ENCODE results near the gene METTL21C.

METTL21C gene

DNA sequence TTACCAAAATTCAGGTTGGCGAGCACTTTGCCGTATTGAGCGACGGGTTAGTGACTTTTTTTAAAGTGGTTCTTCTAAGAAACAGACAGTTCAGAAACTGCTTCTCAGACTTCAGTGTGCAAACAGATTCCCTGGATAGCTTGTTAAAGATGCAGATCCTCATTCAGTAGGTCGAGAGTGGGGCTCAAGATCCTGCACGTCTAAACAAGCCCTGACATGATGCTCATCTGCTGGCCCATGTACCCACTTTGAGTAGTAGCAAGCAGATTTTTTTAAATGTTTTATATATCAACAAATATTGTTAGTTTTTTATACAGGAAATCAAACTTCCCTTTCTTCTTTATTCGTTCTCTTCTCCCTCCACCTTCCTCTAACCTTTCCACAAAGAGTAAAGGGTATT, 7.3 kb downstream of the METTL21C start:
- H3K9me3 Mint-ChIP-seq = no peaks in the 10 kb centered on the region
- peaks cover 7% of the 10 kb centered on the region for H3K27me3 Mint-ChIP-seq
- ATAC-seq = no peak
- H3K4me1 Mint-ChIP-seq = peaks cover 15% of the 10 kb centered on the region
- DNase-seq = no peak
- H3K27ac Mint-ChIP-seq = no peak overlapping the region
- no peaks in the 10 kb centered on the region for H3K36me3 Mint-ChIP-seq (ENCODE audit: low read depth)
- no peak overlapping the region for H3K4me3 Mint-ChIP-seq

DNA sequence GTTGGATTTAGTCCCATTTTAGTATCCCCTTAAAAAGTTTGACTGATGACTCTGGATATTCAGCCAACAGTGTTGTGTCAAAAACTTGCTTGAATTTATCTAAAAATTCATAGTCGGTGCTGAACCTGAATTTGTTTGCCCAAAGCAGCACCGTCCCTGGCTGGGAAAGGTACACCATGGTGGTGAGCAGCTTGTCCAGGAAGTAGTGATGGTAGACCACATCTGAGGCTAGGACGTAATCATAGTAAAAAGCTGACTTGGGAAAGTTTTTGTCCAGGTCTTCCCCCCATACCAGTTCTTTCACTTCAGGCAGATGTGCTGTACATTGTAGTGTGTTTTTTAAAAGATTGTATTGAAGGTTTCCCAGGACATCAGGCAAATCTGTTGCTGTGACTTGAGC, 8.8 kb downstream of the METTL21C start:
- no peak for ATAC-seq
- H3K27me3 Mint-ChIP-seq = peaks cover 5% of the 10 kb centered on the region
- H3K36me3 Mint-ChIP-seq (ENCODE audit: low read depth) = no peaks in the 10 kb centered on the region

DNA sequence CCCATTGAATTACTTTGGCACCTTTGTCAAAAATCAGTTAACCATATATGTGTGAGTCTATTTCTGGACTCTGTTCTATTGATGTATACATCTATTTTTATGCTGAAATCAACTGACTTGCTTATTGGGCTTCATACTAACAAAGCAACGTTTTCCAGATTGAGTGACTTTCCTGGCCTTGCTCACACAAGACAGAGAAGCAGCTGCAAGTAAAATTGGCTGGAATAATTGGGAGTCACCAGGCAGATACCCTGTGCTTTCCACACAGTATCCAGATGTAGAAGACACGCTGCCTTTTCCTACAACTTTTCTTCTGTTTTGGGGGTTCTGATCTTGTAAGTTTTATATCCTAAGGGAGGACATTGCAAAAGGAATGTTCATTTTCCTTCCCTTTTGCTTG, 11.2 kb downstream of the METTL21C start:
- Mint-ChIP-seq H3K9me3 (peaks cover 6% of the 10 kb centered on the region), H3K4me3 (no peak overlapping the region), H3K27me3 (no peaks in the 10 kb centered on the region), H3K4me1 (peaks cover 29% of the 10 kb centered on the region), H3K27ac (no peak overlapping the region), H3K36me3 (ENCODE audit: low read depth) (peaks cover 11% of the 10 kb centered on the region)
- ATAC-seq (no peak), DNase-seq (no peak)

More for the DNA sequence above, 8.8 kb downstream of the METTL21C start:
- H3K9me3 Mint-ChIP-seq = peaks cover 6% of the 10 kb centered on the region
- peaks cover 20% of the 10 kb centered on the region for H3K4me1 Mint-ChIP-seq
- no peak for DNase-seq
- H3K27ac Mint-ChIP-seq = no peak overlapping the region
- no peak overlapping the region for H3K4me3 Mint-ChIP-seq

DNA sequence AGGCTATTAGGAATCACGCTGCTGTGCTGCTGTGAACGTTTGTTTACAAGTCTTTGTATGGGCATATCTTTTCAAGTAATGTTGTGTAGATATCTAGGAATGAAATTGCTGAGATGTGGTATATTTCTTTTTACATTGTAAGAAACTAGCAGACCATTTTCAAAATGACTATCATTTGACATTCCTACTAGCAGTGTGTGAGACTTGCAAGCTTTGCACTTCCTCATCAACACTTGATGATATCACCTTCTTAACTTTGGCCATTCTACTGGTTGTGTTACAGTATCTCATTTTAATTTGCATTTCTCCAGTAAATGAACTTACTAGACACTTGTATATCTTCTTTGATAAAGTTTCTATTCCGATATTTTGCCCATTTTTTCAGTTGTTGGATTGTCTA, 12.1 kb downstream of the METTL21C start:
- Mint-ChIP-seq H3K4me3 (no peak overlapping the region), H3K27ac (no peak overlapping the region), H3K9me3 (peaks cover 6% of the 10 kb centered on the region), H3K36me3 (ENCODE audit: low read depth) (peaks cover 16% of the 10 kb centered on the region), H3K4me1 (peaks cover 29% of the 10 kb centered on the region), H3K27me3 (no peaks in the 10 kb centered on the region)
- ATAC-seq (no peak), DNase-seq (no peak)

DNA sequence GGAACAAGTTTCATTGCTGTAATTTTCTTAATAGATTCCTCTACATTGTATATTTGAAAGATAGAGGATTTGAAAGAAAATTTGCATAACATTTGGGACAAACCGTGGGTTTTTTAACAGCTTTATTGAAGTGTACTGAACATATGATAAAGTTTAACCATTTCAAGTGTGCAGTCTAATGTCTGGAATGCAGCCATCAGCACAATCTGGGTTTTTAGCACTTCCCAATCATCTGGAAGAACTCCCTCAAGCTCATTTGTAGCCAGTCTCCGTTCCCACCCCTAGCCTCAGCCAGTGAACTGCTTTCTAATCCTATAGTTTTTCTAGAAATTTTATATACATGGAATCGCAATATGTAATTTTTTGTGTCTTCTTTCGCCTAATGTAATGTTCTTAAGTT, 12.6 kb downstream of the METTL21C start:
- no peak for ATAC-seq
- Mint-ChIP-seq H3K36me3 (ENCODE audit: low read depth) (peaks cover 20% of the 10 kb centered on the region), H3K27ac (no peak overlapping the region), H3K4me3 (no peak overlapping the region), H3K27me3 (no peaks in the 10 kb centered on the region), H3K9me3 (peaks cover 6% of the 10 kb centered on the region), H3K4me1 (peaks cover 27% of the 10 kb centered on the region)
- no peak for DNase-seq

DNA sequence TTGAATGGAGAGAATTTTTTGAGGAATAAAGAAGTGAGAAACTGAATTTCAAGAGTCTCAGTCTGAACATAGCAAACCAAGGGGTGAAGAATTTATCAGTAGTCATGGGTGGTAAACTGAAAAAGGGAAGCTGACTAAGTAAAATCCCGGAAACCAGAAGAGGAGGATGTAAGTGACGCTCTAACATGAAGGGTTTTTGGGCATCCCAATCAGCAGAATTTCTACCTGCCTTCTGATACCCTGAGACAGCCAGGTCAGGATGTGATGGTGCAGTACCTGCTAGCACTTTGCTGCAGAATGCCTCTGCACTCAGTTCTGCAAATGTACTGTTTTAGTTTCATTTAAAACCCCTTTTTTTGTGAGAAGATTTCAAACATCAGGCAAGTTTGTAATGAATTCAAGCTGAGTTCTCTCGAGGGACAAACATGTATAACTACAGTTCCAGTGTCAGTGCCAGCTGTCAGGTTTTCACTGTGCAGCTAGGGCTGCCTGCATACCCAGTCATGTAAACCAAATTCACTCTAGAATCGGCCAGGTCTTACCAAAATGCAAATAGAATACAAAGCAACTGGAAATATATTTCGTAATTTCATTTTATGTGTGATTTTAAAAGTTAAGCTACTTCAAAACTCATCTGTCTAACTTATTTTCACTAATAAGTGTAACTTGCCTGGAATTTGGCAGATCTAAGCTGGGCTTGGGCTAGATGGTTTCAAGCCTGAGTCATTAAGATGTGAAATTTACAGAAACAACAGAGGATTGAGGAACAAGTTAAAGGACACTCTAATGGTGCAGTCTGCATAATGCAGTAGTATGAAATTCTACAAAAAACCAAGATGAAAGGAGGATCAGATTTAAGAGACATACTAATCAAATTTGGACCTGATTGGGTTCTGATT, 13.8 kb downstream of the METTL21C start:
- no peaks in the 10 kb centered on the region for H3K27me3 Mint-ChIP-seq
- no peak overlapping the region for H3K4me3 Mint-ChIP-seq
- peaks cover 25% of the 10 kb centered on the region for H3K36me3 Mint-ChIP-seq (ENCODE audit: low read depth)
- H3K27ac Mint-ChIP-seq = peak overlapping the region; percentile 12
- DNase-seq = no peak
- H3K4me1 Mint-ChIP-seq = peaks cover 22% of the 10 kb centered on the region
- ATAC-seq = no peak
- H3K9me3 Mint-ChIP-seq = peaks cover 6% of the 10 kb centered on the region

DNA sequence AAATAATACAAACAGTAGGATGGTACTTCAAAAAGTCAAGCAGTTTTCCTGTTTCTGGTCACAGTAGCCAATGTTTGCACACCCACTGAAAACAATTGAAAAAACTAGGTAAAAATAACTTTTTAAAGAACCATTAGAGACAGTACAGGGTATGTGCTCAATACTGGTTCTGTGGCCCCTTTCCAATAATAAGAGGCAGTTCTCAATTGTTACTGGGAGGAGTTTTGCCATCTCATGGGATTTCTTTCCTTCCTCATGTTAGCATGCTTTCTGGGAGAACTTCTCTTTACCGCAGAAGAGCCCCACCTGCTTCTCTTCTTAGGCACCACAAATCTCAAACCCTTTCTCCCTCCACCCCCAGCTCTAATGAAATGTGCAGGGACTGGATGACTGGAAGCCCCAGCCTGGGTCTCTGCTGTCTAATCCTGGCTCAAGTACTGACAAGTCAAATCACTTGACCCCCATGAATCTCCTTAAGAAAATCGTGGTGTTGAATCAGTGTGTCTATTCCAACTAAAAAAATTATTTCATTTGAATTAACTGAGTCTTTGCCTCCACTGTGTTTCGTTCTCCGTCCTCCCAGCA, 14.6 kb downstream of the METTL21C start:
- Mint-ChIP-seq H3K4me1 (peaks cover 16% of the 10 kb centered on the region), H3K36me3 (ENCODE audit: low read depth) (peaks cover 29% of the 10 kb centered on the region), H3K4me3 (no peak overlapping the region), H3K27ac (no peak overlapping the region), H3K27me3 (no peaks in the 10 kb centered on the region), H3K9me3 (peaks cover 6% of the 10 kb centered on the region)
- DNase-seq (no peak), ATAC-seq (no peak)

DNA sequence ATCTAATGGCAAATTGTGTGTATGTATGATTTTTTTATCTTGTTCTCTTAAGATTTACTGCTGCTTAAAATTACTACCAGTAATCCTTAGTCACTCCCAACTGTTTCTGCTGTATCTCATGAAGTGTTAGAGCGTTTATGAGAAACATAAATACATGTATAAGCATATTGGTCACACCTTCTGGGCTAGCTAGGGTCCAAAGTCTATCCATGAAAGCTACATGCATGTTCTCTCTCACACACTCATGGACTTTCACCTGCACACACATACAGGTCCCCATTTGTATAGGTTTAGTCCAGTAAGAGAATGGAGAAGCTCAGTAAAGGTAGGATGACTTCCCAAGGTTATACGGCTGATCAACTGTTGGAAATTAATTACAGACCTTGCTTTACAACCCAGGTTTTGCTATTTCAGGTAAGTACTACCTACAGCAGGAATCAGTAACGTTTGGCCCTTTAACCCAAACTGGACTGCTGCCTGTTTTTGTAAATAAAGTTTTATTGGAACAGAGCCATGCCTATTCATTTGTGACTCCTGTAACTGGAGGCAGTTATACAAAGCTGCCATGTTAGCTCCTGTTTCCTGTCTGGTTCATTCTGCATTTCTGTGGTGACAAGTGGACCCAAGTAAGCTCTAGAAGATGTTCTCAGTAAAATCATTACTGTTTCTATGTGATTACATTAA, 15.3 kb downstream of the METTL21C start:
- ATAC-seq (no peak), DNase-seq (no peak)
- Mint-ChIP-seq H3K4me1 (peaks cover 16% of the 10 kb centered on the region), H3K36me3 (ENCODE audit: low read depth) (peaks cover 35% of the 10 kb centered on the region), H3K27me3 (no peaks in the 10 kb centered on the region), H3K27ac (no peak overlapping the region), H3K9me3 (peaks cover 6% of the 10 kb centered on the region), H3K4me3 (no peak overlapping the region)

DNA sequence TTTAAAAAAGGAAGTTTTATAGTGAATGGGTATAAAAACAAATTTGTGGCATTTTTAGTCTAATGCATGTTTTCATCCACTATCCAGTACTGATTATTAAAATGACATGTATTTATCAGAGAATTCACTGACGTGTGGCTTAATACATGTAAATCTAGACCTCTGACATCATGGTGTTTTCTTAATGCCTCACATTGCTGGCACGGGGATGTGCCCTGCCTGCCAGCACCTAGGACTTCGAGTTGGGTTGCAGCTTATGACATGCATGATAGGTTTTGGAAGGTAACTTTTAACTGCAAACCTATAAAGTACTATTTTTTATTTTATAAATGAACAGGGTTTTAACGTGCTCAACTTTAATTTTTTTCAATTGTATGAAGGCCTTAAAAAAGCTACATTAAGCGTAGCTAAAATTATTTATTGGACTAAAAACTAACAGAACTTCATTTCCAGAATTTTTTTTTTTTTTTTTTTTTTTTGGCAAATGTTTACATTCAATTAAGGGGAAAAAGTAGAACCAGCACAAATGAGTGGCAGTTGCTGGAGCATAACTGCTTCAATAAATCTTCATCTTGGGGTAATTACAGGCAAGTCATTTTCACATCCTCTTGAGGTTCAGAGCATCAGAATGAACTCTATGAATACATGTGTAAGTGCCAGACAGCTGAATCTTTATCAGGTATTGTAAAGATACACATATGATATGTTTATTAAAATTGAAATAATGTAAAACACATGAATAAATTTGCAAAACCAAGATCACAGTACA, 16.3 kb downstream of the METTL21C start:
- no peak for ATAC-seq
- Mint-ChIP-seq H3K36me3 (ENCODE audit: low read depth) (peaks cover 37% of the 10 kb centered on the region), H3K4me3 (no peak overlapping the region), H3K4me1 (peaks cover 16% of the 10 kb centered on the region), H3K27ac (no peak overlapping the region), H3K9me3 (peaks cover 6% of the 10 kb centered on the region), H3K27me3 (no peaks in the 10 kb centered on the region)
- DNase-seq = no peak

DNA sequence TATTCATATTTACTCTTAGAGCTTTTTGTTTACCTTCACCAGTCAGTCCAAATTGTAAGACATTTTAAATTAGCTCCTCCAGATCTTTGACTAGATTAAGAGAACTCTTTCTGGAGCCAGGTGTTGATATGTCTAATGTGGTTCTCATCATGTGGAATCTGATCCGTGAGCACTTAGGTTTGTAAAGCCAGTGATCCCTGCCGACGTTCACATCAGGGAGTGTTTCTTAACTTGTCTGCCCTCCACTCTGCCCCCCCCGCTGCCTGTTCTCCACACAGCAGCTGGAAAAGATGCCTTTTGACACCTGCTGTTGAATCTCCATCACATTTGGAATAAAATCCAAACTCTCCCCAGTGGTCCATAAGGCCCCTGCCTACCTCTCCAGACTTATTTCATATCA, 17.7 kb downstream of the METTL21C start:
- H3K36me3 Mint-ChIP-seq (ENCODE audit: low read depth) = peaks cover 37% of the 10 kb centered on the region
- H3K27ac Mint-ChIP-seq = no peak overlapping the region
- H3K27me3 Mint-ChIP-seq = no peaks in the 10 kb centered on the region
- H3K9me3 Mint-ChIP-seq = peaks cover 6% of the 10 kb centered on the region
- ATAC-seq (no peak), DNase-seq (no peak)
- H3K4me3 Mint-ChIP-seq = no peak overlapping the region
- peaks cover 14% of the 10 kb centered on the region for H3K4me1 Mint-ChIP-seq

DNA sequence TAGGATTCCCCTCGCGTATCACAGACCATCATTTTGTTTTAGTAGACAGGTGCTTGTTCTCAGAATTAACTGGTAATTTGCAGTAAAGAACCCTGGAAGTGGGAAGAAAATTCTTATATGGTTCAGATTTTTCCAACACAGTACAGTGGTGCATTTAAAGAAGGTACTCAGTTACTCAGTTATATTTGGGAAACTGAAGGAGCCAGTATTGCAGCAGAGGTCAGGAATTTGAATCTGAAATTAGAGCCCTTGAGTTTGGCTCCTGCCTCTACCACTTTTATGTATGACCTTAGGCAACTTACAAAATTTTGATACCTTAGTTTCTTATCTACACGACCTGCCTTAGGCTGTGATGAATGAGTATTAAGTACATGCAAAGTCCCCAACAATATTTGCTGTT, 19.7 kb downstream of the METTL21C start:
- Mint-ChIP-seq H3K27me3 (no peaks in the 10 kb centered on the region), H3K36me3 (ENCODE audit: low read depth) (peaks cover 45% of the 10 kb centered on the region), H3K27ac (no peak overlapping the region), H3K9me3 (no peaks in the 10 kb centered on the region), H3K4me3 (no peak overlapping the region), H3K4me1 (peaks cover under 1% of the 10 kb centered on the region)
- DNase-seq (no peak), ATAC-seq (no peak)

DNA sequence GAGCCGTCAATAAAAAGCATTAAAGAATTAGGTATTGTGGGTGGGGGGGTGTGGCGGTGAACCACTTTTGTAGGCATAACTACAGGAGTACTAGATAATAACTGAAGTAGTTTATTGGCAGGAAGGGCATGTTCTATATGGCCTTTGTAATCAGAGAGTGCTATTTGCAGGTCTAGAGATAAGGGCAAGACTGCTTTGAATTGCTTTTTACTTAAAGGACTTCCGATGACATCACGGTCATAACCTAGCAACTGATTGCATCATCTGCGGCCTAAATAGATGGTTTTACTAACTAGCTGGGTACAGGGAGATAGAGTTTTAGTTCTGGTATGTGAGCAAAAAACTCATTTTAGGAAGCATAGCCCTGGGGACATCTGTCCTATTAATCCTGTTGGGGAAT, 24.7 kb downstream of the METTL21C start:
- ATAC-seq (no peak), DNase-seq (no peak)
- H3K36me3 Mint-ChIP-seq (ENCODE audit: low read depth) = peaks cover 64% of the 10 kb centered on the region
- H3K27me3 Mint-ChIP-seq = no peaks in the 10 kb centered on the region
- H3K27ac Mint-ChIP-seq = peak overlapping the region; percentile 4
- H3K9me3 Mint-ChIP-seq = peaks cover 22% of the 10 kb centered on the region
- no peaks in the 10 kb centered on the region for H3K4me1 Mint-ChIP-seq
- H3K4me3 Mint-ChIP-seq = no peak overlapping the region

DNA sequence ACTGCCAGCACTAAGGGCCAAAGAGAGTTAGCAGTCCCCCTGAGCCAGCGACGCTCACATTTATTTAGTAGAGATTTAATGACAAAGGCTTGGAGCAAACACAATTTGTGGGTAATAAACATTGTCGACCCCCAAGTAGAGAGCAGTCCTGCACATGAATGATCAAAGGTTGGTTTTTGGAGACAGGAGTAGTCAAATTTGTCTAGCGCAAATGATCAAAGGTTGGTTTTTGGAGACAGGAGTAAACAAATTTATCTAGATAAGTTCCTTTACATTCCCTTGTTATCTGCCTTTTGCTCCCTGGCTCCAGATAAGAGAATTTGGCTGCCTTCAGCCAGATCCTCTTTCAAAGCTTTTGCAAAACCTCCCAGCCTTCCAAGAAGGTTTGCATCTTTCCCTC, 26.9 kb downstream of the METTL21C start:
- ATAC-seq = no peak
- Mint-ChIP-seq H3K27ac (peak overlapping the region; percentile 8), H3K4me1 (no peaks in the 10 kb centered on the region), H3K9me3 (peaks cover 22% of the 10 kb centered on the region), H3K4me3 (no peak overlapping the region), H3K36me3 (ENCODE audit: low read depth) (peaks cover 70% of the 10 kb centered on the region), H3K27me3 (no peaks in the 10 kb centered on the region)
- no peak for DNase-seq

DNA sequence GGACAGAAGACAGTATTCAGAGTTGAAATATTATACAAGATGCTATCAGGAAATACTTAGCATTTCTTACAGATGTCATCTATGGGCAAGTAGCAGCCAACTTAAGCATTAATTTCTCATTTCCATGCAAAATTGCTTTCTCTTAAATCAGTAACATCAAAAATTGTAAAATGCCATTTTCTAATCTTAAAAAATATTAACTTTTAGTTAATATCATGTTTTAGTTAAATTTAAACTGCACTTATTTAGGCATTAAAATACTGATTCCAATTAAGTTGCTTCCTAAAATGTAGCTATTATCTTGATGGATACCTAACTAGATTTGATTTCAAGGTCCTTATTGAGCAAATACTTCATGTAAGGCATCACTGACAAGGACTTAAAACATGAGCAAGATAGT, 27.8 kb downstream of the METTL21C start:
- H3K27me3 Mint-ChIP-seq = no peaks in the 10 kb centered on the region
- peaks cover 74% of the 10 kb centered on the region for H3K36me3 Mint-ChIP-seq (ENCODE audit: low read depth)
- H3K27ac Mint-ChIP-seq = no peak overlapping the region
- no peak overlapping the region for H3K4me3 Mint-ChIP-seq
- DNase-seq (no peak), ATAC-seq (no peak)
- H3K4me1 Mint-ChIP-seq = no peaks in the 10 kb centered on the region
- H3K9me3 Mint-ChIP-seq = peaks cover 22% of the 10 kb centered on the region

Data from activated naive CD8-positive, alpha-beta T cell treated with anti-CD3 and anti-CD28 coated beads, Interleukin-2, amount 50 U/mL, for 24 hours (primary cell).